Suprapubic skin (tissue), 4 donors: ENCODE measurements around the gene P4HB. TPM values are rescaled to one million over a fixed set of nuclear protein-coding genes. Genes with fewer than 3 reads are reported as not detected.

ENCODE experiments used
- DNase-seq, 2 donors: peaks; one replicate each; pipeline ENCODE4 v3.0.0-alpha.2; 2019; ENCODE audit warnings: low spot score in 2 of 2
- H3K27ac ChIP-seq: fragments of 200-600 bp; sonication (generic); one replicate; pipeline ENCODE4 v1.5.1; 2019
- H3K27me3 ChIP-seq: fragments of 200-600 bp; sonication (generic); one replicate; pipeline ENCODE4 v1.5.1; 2019
- H3K36me3 ChIP-seq: fragments of 200-600 bp; sonication (generic); one replicate; pipeline ENCODE4 v1.5.1; 2019
- H3K4me1 ChIP-seq: fragments of 200-600 bp; sonication (generic); one replicate; pipeline ENCODE4 v1.5.1; 2019
- H3K4me3 ChIP-seq: fragments of 200-600 bp; sonication (generic); one replicate; pipeline ENCODE4 v1.5.1; 2019; ENCODE audit warnings: mild to moderate bottlenecking
- H3K9me3 ChIP-seq: fragments of 200-600 bp; sonication (generic); one replicate; pipeline ENCODE4 v1.5.1; 2019
- CTCF ChIP-seq, 2 donors: fragments of 200-600 bp in 1 of 2; fragments of 450-650 bp in 1 of 2; sonication (generic) in 1 of 2; IDR thresholded peaks; one replicate each; pipeline ENCODE4 v1.5.1; 2016 to 2019; ENCODE audit warnings: antibody characterized with exemption in 2 of 2, mild to moderate bottlenecking in 1 of 2, moderate library complexity in 1 of 2
- EP300 ChIP-seq: sonication (generic); formaldehyde crosslinking; IDR thresholded peaks from one replicate; pipeline ENCODE4 v1.6.1; 2017; ENCODE audit warnings: antibody characterized with exemption
- POLR2A ChIP-seq, 2 donors: fragments of 450-650 bp; IDR thresholded peaks; one replicate each; pipeline ENCODE4 v1.6.1; 2017; ENCODE audit warnings: antibody characterized with exemption in 2 of 2, mild to moderate bottlenecking in 2 of 2, moderate library complexity in 2 of 2
- POLR2AphosphoS5 ChIP-seq, 3 donors: sonication (generic); formaldehyde crosslinking; IDR thresholded peaks; one replicate each; pipeline ENCODE4 v1.6.1; 2017; ENCODE audit warnings: antibody characterized with exemption in 3 of 3
- WGBS: methylation state at CpG from one replicate; pipeline ENCODE4 v1.1.5; 2018; 5-methylcytosine and 5-hydroxymethylcytosine counted together
- total RNA-seq, 4 donors: library from RNA; depleted of rRNA; stranded (reverse); fragments of >200 nt; gene quantifications; one replicate each; pipeline ENCODE4 v1.1.0, GENCODE V29; 2016

Gene P4HB
- total RNA-seq, 4 donors from 2014 or later, result 521 to 1,041 (median 898) TPM

DNA sequence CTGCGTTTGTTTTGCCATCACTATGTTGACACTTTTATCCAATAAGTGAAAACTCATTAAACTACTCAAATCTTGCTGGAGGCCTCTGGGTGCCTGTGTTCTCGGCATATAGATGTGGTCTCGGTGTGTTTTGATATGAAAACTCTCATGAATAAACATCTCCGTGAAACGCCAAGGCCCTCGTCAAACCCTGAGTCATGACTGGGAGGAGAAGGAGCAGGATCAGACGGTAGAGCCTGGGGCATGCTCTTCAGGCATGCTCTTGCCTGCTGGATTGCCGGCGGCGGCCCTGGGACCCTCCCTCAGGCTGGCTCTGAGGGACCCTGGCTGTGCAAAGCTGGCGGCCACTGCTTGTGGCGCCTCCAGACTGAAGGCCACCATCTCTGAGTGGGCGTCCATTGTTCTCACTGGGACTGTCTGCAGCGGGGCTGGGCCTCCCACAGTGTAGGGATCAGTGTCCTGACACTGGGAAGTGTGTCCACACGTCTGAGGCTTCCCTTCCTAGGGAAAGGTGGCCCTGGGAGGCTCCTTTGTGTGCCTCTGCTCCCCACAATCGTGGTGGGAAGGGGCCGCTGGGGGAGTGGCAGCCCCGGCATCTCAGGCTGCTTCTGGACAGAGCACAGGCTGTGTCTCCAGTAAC, 40.0 kb upstream of the P4HB start:
- no peak overlapping the region for H3K4me3 ChIP-seq
- H3K27me3 ChIP-seq, result no peaks in the 10 kb centered on the region
- no peak for TF ChIP-seq POLR2A (IDR thresholded peaks at IDR 0.05)
- no peak for TF ChIP-seq EP300
- TF ChIP-seq CTCF (IDR thresholded peaks at IDR 0.05), result no peak
- no peak for TF ChIP-seq POLR2AphosphoS5 (IDR thresholded peaks at IDR 0.05)
- H3K27ac ChIP-seq, result no peak overlapping the region
- no peaks in the 10 kb centered on the region for H3K9me3 ChIP-seq
- peak in 1 of 2 donors; percentile 58 for DNase-seq
- WGBS, result 68% methylated on average over 11 of the region's 18 CpGs
- peaks cover 61% of the 10 kb centered on the region for H3K36me3 ChIP-seq
- H3K4me1 ChIP-seq, result peaks cover 17% of the 10 kb centered on the region

- DNase-seq, result peak in 1 of 2 donors; percentile 60
- Histone ChIP-seq H3K9me3 (no peaks in the 10 kb centered on the region), H3K4me3 (no peak overlapping the region), H3K36me3 (peaks cover 62% of the 10 kb centered on the region), H3K27me3 (no peaks in the 10 kb centered on the region), H3K27ac (no peak overlapping the region), H3K4me1 (peaks cover 17% of the 10 kb centered on the region)
- WGBS, result 94% methylated on average over 22 of the region's 22 CpGs
- TF ChIP-seq EP300 (no peak), CTCF (IDR thresholded peaks at IDR 0.05) (no peak), POLR2AphosphoS5 (IDR thresholded peaks at IDR 0.05) (no peak), POLR2A (IDR thresholded peaks at IDR 0.05) (no peak)
Observed at GRCh38 chr17:81899514-81900166, 39.3 kb upstream of the P4HB start.

GRCh38 chr17:81898885-81899284, 38.5 kb upstream of the P4HB start:
- Histone ChIP-seq H3K36me3 (peaks cover 62% of the 10 kb centered on the region), H3K27ac (no peak overlapping the region), H3K4me3 (no peak overlapping the region), H3K9me3 (no peaks in the 10 kb centered on the region), H3K27me3 (no peaks in the 10 kb centered on the region), H3K4me1 (peaks cover 17% of the 10 kb centered on the region)
- DNase-seq, result no peak
- WGBS, result 76% methylated on average over 3 of the region's 9 CpGs
- TF ChIP-seq EP300 (no peak), CTCF (IDR thresholded peaks at IDR 0.05) (no peak), POLR2AphosphoS5 (IDR thresholded peaks at IDR 0.05) (no peak), POLR2A (IDR thresholded peaks at IDR 0.05) (no peak)

DNA sequence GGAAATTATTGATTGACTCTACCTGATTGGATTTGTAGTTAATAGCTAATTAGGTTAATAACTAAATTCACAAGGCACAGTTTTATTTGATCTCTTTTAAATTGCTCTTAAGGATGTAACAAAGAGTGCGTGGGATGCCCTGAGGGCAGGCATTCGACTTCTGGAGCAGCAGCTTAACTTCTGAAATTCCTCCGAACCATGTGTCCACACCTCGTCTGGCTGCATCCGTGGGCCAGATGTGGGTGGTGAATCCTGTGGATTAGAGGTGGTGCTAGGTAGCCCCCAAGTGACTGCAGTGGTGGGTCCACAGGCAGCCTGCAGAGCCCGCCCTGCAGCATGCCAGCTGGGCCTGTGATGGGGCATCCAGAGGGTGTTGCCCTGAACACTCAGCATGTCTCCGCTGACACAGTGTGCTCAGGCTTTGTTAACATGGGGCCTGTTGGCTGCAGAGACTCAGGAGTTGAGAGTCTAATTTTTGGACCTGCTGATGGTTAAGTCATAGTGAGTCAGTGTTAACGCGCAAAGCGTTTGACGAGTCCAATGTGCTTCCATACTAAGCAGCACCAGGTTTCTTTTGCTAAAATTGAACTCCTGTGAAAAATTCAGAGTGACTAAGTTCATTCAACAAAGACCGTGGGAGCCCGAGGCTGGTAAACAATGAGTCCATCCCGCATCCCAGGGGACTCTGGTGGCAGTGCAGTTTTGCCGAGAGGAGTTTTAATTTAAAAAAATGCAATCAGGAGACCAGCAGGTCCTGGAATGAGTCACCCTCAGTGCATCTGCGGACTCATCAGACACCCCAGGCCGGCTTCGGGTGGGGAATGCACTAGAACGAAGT, 37.9 kb upstream of the P4HB start:
- no peak for TF ChIP-seq POLR2A (IDR thresholded peaks at IDR 0.05)
- TF ChIP-seq CTCF (IDR thresholded peaks at IDR 0.05), result no peak
- TF ChIP-seq EP300, result no peak
- TF ChIP-seq POLR2AphosphoS5 (IDR thresholded peaks at IDR 0.05), result no peak
- no peaks in the 10 kb centered on the region for H3K27me3 ChIP-seq
- no peaks in the 10 kb centered on the region for H3K9me3 ChIP-seq
- 87% methylated on average over 17 of the region's 19 CpGs for WGBS
- H3K36me3 ChIP-seq, result peaks cover 62% of the 10 kb centered on the region
- peaks cover 17% of the 10 kb centered on the region for H3K4me1 ChIP-seq
- no peak overlapping the region for H3K27ac ChIP-seq
- no peak overlapping the region for H3K4me3 ChIP-seq
- no peak for DNase-seq

GRCh38 chr17:81895400-81895799, 35.1 kb upstream of the P4HB start:
- H3K9me3 ChIP-seq, result no peaks in the 10 kb centered on the region
- no peak for DNase-seq
- no peaks in the 10 kb centered on the region for H3K27me3 ChIP-seq
- no peak overlapping the region for H3K4me3 ChIP-seq
- WGBS, result 95% methylated on average over 11 of the region's 11 CpGs
- no peak overlapping the region for H3K27ac ChIP-seq
- peaks cover 61% of the 10 kb centered on the region for H3K36me3 ChIP-seq
- H3K4me1 ChIP-seq, result peaks cover 18% of the 10 kb centered on the region
- TF ChIP-seq POLR2AphosphoS5 (IDR thresholded peaks at IDR 0.05), result no peak
- no peak for TF ChIP-seq CTCF (IDR thresholded peaks at IDR 0.05)
- no peak for TF ChIP-seq POLR2A (IDR thresholded peaks at IDR 0.05)
- TF ChIP-seq EP300, result no peak
